Central memory CD8-positive, alpha-beta T cell (primary cell): ENCODE results near the gene ITPK1.

Experiments used
- ATAC-seq: fragments of 150-1000 bp; cut with Tn5 transposase; replicated peaks from 2 replicates; pipeline ENCODE4 v1.10.0; 2022; ENCODE audit warnings: mild to moderate bottlenecking, moderate FRiP score, moderate number of reproducible peaks; ENCODE audit not compliant: poor library complexity, severe bottlenecking; ENCODE audit errors: extremely low read depth
- DNase-seq, 2 donors: peaks; one replicate each; pipeline ENCODE4 v3.0.0; 2021; ENCODE audit warnings: low spot score in 2 of 2
- H3K27ac Mint-ChIP-seq: one replicate; pipeline ENCODE4 v1.8.0; 2022; ENCODE audit warnings: low read depth, mild to moderate bottlenecking, moderate library complexity, mixed read lengths
- H3K27me3 Mint-ChIP-seq: one replicate; pipeline ENCODE4 v1.8.0; 2022; ENCODE audit warnings: mixed read lengths
- H3K36me3 Mint-ChIP-seq: one replicate; pipeline ENCODE4 v1.8.0; 2022; ENCODE audit warnings: mild to moderate bottlenecking, moderate library complexity, mixed read lengths; ENCODE audit not compliant: insufficient read depth
- H3K4me1 Mint-ChIP-seq: one replicate; pipeline ENCODE4 v1.8.0; 2022; ENCODE audit warnings: mixed read lengths
- H3K4me3 Mint-ChIP-seq: one replicate; pipeline ENCODE4 v1.8.0; 2022; ENCODE audit warnings: mild to moderate bottlenecking, moderate library complexity, mixed read lengths
- H3K9me3 Mint-ChIP-seq: one replicate; pipeline ENCODE4 v1.8.0; 2022; ENCODE audit warnings: mixed read lengths

Gene ITPK1

GRCh38 chr14:93007225-93007997 lies 108.3 kb downstream of the ITPK1 start:
- DNase-seq (no peak), ATAC-seq (no peak)
- Mint-ChIP-seq H3K4me3 (no peak overlapping the region), H3K27ac (no peak overlapping the region), H3K36me3 (peaks cover 1% of the 10 kb centered on the region), H3K9me3 (no peaks in the 10 kb centered on the region), H3K4me1 (peaks cover 28% of the 10 kb centered on the region), H3K27me3 (no peaks in the 10 kb centered on the region)

- H3K4me3 Mint-ChIP-seq: no peak overlapping the region
- no peaks in the 10 kb centered on the region for H3K9me3 Mint-ChIP-seq
- DNase-seq: no peak
- H3K27ac Mint-ChIP-seq: no peak overlapping the region
- peaks cover 1% of the 10 kb centered on the region for H3K36me3 Mint-ChIP-seq
- H3K4me1 Mint-ChIP-seq: peaks cover 21% of the 10 kb centered on the region
- no peaks in the 10 kb centered on the region for H3K27me3 Mint-ChIP-seq
- ATAC-seq: no peak
These were observed 109.1 kb downstream of the ITPK1 start for GRCh38 chr14:93006567-93007051.

- no peak overlapping the region for H3K4me3 Mint-ChIP-seq
- ATAC-seq (no peak), DNase-seq (no peak)
- H3K4me1 Mint-ChIP-seq: peaks cover 21% of the 10 kb centered on the region
- H3K9me3 Mint-ChIP-seq: no peaks in the 10 kb centered on the region
- H3K36me3 Mint-ChIP-seq: peaks cover 1% of the 10 kb centered on the region
- H3K27me3 Mint-ChIP-seq: no peaks in the 10 kb centered on the region
- no peak overlapping the region for H3K27ac Mint-ChIP-seq
These were observed 109.9 kb downstream of the ITPK1 start for GRCh38 chr14:93005838-93006237.

GRCh38 chr14:93005135-93005813 lies 110.5 kb downstream of the ITPK1 start:
- ATAC-seq (no peak), DNase-seq (no peak)
- peak overlapping the region; percentile 78 for H3K27ac Mint-ChIP-seq
- no peak overlapping the region for H3K4me3 Mint-ChIP-seq
- H3K27me3 Mint-ChIP-seq: no peaks in the 10 kb centered on the region
- H3K36me3 Mint-ChIP-seq: no peaks in the 10 kb centered on the region
- H3K4me1 Mint-ChIP-seq: peaks cover 21% of the 10 kb centered on the region
- H3K9me3 Mint-ChIP-seq: no peaks in the 10 kb centered on the region

GRCh38 chr14:93004699-93005082 lies 111.0 kb downstream of the ITPK1 start:
- peaks cover 1% of the 10 kb centered on the region for H3K36me3 Mint-ChIP-seq
- no peak overlapping the region for H3K27ac Mint-ChIP-seq
- DNase-seq: no peak
- H3K27me3 Mint-ChIP-seq: no peaks in the 10 kb centered on the region
- no peak overlapping the region for H3K4me3 Mint-ChIP-seq
- no peaks in the 10 kb centered on the region for H3K9me3 Mint-ChIP-seq
- ATAC-seq: no peak
- H3K4me1 Mint-ChIP-seq: peaks cover 21% of the 10 kb centered on the region

- Mint-ChIP-seq H3K36me3 (peaks cover 1% of the 10 kb centered on the region), H3K27ac (no peak overlapping the region), H3K4me1 (peaks cover 21% of the 10 kb centered on the region), H3K27me3 (no peaks in the 10 kb centered on the region), H3K9me3 (no peaks in the 10 kb centered on the region), H3K4me3 (no peak overlapping the region)
- DNase-seq (no peak), ATAC-seq (no peak)
These were observed 111.6 kb downstream of the ITPK1 start for GRCh38 chr14:93003945-93004698.

- no peaks in the 10 kb centered on the region for H3K9me3 Mint-ChIP-seq
- no peak overlapping the region for H3K4me3 Mint-ChIP-seq
- H3K27ac Mint-ChIP-seq: no peak overlapping the region
- DNase-seq (no peak), ATAC-seq (no peak)
- H3K27me3 Mint-ChIP-seq: no peaks in the 10 kb centered on the region
- peaks cover 3% of the 10 kb centered on the region for H3K36me3 Mint-ChIP-seq
- H3K4me1 Mint-ChIP-seq: peaks cover 16% of the 10 kb centered on the region
These were observed 112.8 kb downstream of the ITPK1 start for GRCh38 chr14:93002851-93003298.

GRCh38 chr14:93002049-93002448 lies 113.7 kb downstream of the ITPK1 start:
- Mint-ChIP-seq H3K4me1 (peaks cover 16% of the 10 kb centered on the region), H3K36me3 (peaks cover 3% of the 10 kb centered on the region), H3K27ac (no peak overlapping the region), H3K9me3 (no peaks in the 10 kb centered on the region), H3K27me3 (no peaks in the 10 kb centered on the region), H3K4me3 (no peak overlapping the region)
- DNase-seq (no peak), ATAC-seq (no peak)

GRCh38 chr14:92998946-92999345 lies 116.8 kb downstream of the ITPK1 start:
- no peaks in the 10 kb centered on the region for H3K27me3 Mint-ChIP-seq
- ATAC-seq: no peak
- peaks cover 3% of the 10 kb centered on the region for H3K4me1 Mint-ChIP-seq
- H3K9me3 Mint-ChIP-seq: no peaks in the 10 kb centered on the region
- no peak overlapping the region for H3K4me3 Mint-ChIP-seq
- no peak for DNase-seq
- H3K36me3 Mint-ChIP-seq: peaks cover 4% of the 10 kb centered on the region
- no peak overlapping the region for H3K27ac Mint-ChIP-seq

GRCh38 chr14:92997343-92998061 lies 118.2 kb downstream of the ITPK1 start:
- peaks cover 7% of the 10 kb centered on the region for H3K36me3 Mint-ChIP-seq
- H3K4me3 Mint-ChIP-seq: no peak overlapping the region
- no peaks in the 10 kb centered on the region for H3K4me1 Mint-ChIP-seq
- no peak overlapping the region for H3K27ac Mint-ChIP-seq
- DNase-seq (no peak), ATAC-seq (no peak)
- no peaks in the 10 kb centered on the region for H3K9me3 Mint-ChIP-seq
- no peaks in the 10 kb centered on the region for H3K27me3 Mint-ChIP-seq

- H3K4me3 Mint-ChIP-seq: no peak overlapping the region
- H3K9me3 Mint-ChIP-seq: no peaks in the 10 kb centered on the region
- DNase-seq (no peak), ATAC-seq (no peak)
- no peaks in the 10 kb centered on the region for H3K27me3 Mint-ChIP-seq
- peaks cover 11% of the 10 kb centered on the region for H3K36me3 Mint-ChIP-seq
- no peaks in the 10 kb centered on the region for H3K4me1 Mint-ChIP-seq
- H3K27ac Mint-ChIP-seq: no peak overlapping the region
These were observed 120.1 kb downstream of the ITPK1 start for GRCh38 chr14:92995620-92996019.

- H3K4me1 Mint-ChIP-seq: no peaks in the 10 kb centered on the region
- H3K36me3 Mint-ChIP-seq: peaks cover 10% of the 10 kb centered on the region
- H3K27ac Mint-ChIP-seq: no peak overlapping the region
- H3K4me3 Mint-ChIP-seq: no peak overlapping the region
- no peak for ATAC-seq
- H3K27me3 Mint-ChIP-seq: no peaks in the 10 kb centered on the region
- H3K9me3 Mint-ChIP-seq: no peaks in the 10 kb centered on the region
- DNase-seq: no peak
These were observed 120.8 kb downstream of the ITPK1 start for GRCh38 chr14:92994942-92995341.
